ENCODE measurements around the gene KCTD21.
"Not testable (repeated sequence)": the region's sequence is repeated elsewhere in the genome, so short reads cannot be mapped to it uniquely, and the experiment has no call there.

Gene KCTD21, protein sequence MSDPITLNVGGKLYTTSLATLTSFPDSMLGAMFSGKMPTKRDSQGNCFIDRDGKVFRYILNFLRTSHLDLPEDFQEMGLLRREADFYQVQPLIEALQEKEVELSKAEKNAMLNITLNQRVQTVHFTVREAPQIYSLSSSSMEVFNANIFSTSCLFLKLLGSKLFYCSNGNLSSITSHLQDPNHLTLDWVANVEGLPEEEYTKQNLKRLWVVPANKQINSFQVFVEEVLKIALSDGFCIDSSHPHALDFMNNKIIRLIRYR

DNA sequence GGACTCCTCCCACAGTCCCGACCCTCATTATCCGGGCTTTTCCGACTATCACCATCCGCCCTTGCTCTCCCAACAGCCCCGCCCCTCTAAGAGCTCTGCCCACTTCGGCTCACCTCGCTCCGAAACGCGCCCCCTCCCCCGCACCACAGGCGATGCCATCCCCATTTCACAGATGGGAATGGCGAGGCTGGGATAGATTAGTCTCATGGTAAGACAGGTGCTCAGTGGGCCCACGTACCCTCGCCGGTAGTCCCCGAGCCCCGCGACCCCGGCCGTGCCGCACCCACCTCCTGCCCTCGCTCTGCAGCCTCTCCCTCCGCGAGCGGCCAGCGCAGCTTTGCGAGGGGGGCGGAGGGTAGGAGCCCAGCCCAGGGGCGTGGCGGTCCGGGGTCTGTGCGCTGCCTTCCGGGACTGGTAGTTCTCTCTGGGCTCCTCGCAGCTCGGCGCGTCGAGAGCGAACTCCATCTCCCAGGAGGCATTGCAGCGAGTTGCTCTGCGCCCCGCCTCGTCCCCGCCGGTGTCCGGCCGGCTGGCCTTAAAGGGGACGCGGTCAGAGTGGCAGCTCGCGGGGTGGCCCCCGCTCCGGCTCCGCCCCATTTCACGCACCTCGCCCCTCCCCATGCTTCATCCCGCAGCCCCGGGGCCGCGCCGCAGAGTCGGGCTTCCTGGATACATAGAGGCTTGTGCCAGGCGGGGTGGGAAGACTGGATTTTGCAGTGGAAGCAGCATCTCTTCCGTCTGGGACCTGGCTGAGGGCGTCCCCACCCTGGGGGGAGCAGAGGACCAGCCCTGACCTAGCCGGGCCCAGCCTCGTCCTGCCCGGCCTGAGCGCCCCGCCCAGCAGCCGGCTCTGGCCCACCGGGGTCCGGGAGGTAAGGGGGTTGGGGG lies at the start of gene KCTD21, which contains the start of gene USP35:
TSS of gene KCTD21 (minus strand) at position 341 of the 888 bp plus-strand sequence. CDS start 14,072 bp downstream, outside the sequence.
TSS of gene USP35 (plus strand) at position 634 of the 888 bp plus-strand sequence. CDS start 7,327 bp downstream, outside the sequence.
- peak; percentile 98 for DNase-seq

DNA sequence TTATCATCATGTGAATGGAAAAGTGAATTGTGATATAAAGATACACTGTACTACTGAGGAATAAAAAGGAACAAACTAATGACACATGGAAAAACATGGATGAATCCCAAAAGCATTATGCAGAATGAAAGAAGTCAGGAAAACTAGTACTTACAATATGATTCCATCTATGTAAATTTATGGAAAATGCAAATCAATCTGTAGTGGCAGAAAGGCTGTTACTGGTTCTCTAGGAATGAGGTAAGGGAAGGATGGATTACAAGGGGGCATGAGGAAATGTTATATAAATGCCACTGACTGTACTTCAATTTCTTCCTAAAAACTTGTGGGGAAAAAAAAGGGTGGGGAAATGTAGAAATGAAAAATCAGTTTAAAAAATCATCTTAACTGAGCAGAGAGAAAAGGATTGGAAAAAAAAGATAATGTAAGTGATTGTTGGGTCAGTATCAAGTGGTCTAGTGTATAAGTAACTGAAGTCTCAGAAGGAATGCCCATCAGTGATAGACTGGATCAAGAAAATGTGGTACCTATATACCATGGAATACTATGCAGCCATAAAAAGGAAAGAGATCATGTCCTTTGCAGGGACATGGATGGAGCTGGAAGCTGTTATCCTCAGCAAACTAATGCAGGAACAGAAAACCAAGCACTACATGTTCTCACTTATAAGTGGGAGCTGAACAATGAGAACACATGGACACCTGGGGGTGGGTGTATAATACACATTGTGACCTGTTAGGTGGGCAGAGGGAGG lies 49.0 kb upstream of the KCTD21 start:
- DNase-seq, result no peak

GRCh38 chr11:78234006-78234405 lies 45.6 kb upstream of the KCTD21 start:
- no peak for DNase-seq

DNA sequence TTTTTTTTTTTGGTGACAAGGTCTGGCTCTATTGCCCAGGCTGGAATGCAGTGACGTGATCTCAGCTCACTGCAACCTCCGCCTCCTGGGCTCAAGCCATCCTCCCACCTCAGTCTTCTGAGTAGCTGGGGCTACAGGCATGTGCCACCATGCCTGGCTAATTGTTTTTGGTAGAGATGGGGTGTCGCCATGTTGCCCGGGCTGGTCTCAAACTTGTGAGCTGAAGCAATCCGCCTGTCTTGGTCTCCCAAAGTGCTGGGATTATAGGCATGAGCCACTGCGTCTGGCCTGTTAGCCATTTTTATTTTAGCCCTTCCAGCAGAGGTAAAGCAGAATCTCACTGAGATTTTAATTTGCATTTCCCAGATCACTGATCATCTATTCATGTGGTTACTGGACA lies 44.6 kb upstream of the KCTD21 start:
- not testable (repeated sequence) for DNase-seq

DNA sequence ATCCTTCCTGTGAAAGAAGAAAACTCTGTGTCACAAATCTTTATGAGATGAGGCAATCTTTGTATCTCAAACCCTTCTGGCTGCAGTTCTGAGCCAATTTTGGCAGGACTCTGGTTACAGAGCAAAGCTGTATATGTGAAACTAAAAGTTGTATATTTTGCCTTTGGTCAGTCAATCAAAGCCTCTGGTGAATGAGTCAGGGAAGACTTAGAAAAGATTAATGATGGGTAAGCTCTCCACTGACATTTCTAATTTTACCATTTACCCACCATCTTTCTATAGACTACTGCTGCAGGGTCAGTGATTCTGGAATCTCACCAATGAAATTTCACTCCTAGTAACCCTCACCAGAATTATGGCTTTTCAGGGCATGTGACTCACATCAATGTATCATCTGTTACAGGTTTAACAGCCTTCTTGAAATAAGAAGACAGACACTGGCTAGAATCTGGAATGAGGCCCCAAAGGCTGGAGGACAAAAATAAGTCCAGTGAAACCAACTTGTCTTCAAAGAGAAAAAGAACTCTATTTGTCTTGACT lies 43.6 kb upstream of the KCTD21 start:
- no peak for DNase-seq

- no peak for DNase-seq
These were observed 41.9 kb upstream of the KCTD21 start for GRCh38 chr11:78230161-78230877.

GRCh38 chr11:78229106-78229505 lies 40.7 kb upstream of the KCTD21 start:
- no peak for DNase-seq

GRCh38 chr11:78228467-78228866 lies 40.0 kb upstream of the KCTD21 start:
- DNase-seq, result peak; percentile 80

DNA sequence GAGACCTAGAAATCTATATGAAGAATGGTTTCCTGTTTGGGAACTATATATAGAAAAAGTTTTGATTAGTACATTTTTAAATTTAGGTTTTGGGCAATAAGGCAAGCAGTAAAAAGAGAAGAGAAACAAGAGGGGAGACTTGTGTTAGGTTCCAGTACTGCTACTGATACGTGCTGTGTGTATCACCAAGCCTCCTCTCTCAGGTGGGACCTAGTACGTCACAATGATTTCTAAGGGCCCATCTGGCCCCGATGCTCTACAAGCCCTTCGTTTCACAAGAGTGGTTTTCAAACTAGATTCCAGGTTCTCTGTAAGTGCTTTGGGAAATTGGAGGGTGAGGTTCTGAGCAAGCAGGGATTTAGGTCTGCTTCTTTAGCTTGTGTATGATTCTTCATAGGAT lies 39.5 kb upstream of the KCTD21 start:
- no peak for DNase-seq

DNA sequence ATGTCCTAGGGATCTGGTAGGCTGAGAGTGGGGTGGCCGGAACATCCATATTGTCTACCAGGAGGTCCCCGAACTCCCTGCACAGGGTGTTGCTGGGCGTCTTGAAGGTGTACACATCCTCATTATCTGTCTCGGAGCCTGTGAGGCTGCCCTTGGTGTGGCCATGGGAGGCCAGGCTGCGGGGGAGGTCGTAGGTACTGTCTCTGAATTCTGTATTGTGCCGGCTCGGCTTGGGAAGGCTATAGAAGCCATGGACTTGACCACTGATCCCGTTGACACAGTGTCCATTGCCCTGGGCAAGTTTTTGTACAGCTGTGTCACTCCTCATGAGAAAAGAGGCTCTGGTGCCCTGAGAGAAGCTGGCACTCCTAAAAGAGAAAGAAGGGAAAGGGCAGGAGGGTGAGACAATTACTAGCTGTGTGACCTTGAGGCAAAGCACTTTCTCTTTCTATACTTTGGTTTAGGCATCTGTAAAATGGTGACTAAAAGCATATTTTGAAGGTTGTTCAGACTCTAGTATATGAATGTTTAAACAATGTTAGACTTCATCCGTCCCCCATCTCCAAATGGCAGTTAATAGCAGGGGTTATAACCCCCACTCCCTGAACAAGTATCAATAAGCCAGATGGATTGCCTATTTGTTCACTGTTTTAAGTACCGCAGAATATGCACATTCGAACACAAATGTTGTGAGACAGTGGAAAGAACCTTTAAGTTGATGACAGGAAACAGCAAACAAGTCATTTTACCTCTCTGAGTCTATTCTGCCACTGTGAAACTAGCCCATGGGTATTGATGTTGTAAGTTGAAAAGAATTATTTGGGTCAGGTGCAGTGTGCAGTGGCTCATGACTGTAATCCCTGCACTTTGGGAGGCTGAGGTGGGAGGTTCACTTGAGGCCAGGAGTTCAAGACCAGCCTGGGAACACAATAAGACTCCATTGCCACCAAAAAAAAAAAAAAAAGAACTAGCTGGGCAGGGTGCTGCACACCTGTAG lies 38.6 kb upstream of the KCTD21 start:
- no peak for DNase-seq

DNA sequence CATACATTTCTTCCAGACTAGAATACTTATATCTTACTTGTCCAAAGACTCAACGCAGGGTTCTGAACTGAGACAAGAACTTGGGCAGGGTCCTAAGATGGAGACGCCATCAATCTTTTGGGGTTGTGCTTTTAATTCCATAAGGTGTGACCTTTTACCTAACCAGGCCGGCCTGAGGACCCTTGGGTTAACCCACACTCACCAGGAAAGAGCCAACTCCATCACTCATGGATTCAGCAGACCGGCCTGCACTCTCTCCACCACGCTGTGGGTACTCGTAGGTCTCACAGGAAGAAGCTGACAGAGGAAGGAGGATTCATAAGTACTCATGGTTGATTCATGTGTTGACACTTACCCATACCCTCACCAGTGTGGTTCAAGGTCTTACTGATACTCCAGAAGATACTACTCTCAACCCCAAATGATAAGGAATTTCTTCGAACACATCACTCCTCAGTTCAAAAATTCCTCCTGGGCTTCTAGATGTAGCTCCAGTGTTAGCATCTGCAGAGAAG lies 36.5 kb upstream of the KCTD21 start:
- DNase-seq, result no peak

GRCh38 chr11:78224506-78224905 lies 36.1 kb upstream of the KCTD21 start:
- DNase-seq, result no peak

GRCh38 chr11:78223320-78223954 lies 35.0 kb upstream of the KCTD21 start:
- DNase-seq, result no peak

DNA sequence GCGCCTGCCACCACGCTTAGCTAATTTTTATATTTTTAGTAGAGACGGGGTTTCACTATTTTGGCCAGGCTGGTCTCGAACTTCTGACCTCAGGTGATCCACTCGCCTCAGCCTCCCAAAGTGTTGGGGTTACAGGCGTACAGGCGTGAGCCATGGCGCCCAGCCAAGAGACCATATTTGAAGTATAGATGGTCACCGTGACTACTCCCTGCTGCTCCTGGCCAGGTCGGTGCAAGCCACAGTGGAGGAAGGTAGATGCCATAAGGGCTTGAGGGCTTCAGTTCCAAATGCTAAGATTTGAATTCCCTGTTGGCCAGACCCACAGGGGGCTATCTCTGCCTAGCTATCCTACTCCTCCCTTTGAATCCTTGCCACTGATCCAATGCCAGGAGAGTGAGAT lies 34.3 kb upstream of the KCTD21 start:
- not testable (repeated sequence) for DNase-seq

DNA sequence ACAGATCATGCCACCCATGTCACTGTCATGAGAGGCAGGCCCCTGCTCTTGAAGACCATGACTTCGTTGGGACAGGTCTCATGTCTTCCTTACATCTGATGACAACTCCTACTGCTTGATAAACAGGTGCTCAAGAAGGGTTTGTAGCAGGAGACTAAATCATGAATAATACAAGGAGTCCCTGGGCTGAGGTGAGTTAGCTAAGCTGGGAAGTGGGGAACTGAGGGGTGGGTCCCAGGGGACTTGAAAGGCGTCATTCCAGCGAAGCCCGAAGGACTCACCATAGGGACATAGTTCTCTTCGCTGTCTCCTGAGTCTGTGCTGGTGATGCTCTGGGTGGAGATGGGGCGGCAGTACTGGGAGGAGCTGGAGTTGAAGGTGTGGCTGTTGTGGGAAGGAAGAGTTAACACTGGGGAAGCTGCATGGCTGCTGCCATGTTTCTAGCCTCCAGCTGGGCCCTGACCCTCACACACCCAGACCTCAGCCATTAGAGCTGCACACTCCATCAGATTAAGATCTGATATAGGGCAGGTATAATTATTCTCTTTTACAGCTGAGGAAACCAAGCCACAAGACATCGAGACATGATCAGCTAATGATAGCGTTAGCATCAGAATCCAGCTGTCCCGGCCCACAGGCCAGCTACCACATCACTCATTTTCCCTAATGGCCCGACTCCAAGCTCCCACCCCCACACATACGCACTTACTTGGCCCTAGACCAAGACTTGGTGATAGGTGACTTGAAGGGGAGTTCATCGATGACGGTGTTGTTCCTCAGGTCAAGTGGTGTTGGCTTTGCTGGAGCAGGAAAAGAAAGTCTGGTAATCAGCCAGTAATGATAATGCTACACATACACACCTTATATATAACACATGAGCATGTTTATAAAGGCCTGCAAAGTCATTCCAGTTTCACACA lies 33.2 kb upstream of the KCTD21 start:
- no peak for DNase-seq

DNA sequence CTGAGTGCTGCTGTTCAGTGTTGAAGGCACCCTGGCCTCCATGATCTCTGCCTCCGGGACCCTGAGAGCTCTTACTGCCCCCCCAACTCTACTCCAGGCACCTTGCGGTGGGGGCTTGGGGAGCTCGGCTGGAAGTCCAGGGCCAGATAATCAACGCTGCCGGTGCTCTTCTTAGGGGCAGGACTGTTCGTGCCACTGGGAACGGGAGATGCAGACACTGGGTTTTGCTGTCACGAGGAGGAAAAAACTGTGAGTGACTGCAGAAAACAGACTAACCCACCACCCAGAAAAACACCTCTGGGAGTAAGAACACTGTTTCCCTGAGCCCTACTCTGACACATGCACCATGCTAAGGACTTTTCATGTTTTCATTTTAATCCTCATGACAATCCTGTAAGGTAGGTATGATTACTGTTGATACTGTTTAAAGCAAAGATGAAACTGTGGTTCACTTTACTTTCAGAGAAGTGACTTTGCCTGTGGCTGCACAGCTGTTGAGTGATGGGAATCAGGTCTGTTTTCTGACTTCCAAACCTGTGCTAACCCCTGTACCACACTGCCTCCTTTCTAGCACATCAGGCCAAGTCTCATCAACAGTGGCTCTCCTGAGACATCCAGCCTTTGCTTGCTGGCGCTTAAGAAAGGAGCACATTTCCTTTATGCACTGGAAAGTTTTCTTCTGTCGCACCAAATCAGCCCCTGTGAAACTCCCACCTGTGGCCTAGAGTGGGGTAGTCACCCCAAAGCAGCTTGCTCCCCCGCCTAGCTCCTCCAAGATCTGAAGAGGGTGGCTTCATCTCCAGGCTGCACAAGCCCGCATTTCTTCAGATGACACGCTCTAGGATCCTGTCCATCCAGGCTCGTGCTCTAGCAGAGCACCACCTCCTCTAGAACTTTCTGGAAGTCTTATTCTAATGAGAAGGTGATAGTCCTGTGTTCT lies 32.1 kb upstream of the KCTD21 start:
- no peak for DNase-seq

GRCh38 chr11:78219493-78220217 lies 31.2 kb upstream of the KCTD21 start:
- DNase-seq, result no peak

Measured in NCI-H1092 treated with DMSO at 0.1 percent for 48 hours (cell line).